ENCODE data around the gene ZNF723.
"Not testable (repeated sequence)": the region's sequence is repeated elsewhere in the genome, so short reads cannot be mapped to it uniquely, and the experiment has no call there.

Gene ZNF723

DNA sequence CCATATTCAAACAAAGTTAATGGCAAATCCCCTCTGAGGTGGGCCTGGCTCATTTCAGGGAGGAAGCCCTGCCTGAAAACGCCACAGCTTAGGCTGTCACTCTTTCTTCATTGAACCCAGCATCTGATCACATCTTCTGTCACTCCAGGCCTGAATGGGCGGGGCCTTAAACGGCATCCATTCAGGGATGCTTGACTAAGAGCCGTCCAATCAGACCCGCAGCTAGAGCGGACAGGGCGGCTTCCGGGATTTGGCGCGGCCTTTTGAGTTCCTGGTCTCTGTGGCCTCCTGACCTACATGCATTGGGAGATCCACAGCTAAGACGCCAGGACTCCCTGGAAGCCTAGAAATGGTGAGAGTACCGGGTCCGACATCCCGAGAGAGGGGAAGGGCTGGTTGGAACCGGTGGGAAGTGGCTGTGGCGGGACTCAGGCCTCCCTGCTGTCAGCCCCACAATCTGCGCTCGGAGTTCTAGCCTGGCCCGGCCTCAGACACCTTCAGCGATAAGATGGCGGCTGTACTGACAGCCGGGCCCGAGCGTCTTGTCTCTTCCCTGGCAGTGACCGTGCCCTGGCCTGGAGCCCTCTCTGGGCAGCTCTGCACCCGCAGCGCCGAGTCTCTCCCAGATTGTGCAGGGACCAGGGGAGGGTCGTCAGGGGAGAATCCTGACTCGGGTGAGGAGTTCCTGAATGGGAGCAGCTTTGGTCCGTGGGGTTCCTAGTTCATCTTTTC is at the start of gene ZNF723:
Gene ZNF723 (plus strand): TSS at position 261 of the 732 bp plus-strand sequence. CDS start 89 bp downstream, at position 350.
- in situ Hi-C loops (cut with MboI; ENCODE audit: low sequenced_read_pairs) = no loop called here

DNA sequence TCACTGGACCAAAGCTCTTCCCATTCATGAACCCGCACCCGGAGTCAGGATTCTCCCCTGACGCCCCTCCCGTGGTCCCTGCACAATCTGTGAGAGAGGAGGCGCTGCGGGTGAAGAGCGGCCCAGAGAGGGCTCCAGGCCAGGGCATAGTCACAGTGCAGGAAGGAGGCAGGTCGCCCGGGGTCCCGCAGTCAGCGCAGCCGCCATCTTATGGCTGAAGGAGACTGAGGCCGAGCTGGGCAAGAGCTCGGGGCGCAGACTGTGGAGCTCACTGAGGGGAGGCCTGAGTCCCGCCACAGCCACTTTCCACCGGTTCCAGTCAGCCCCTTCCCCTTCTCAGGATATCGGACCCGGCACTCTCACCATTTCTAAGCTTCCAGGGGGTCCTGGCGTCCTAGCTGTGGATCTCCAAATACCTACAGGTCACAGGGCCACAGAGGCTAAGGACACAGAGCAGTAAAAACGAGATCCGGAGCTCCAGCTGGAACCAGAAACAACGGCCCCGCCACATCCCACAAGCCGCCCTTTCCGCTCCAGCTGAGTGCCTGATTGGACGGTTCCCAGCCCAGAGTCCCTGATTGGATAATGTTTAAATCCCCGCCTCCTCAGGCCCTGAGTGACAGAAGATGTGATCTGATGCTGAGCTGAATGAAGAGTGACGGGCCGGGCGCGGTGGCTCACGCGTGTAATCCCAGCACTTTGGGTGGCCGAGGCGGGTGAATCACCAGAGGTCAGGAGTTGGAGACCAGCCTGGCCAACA is 48.3 kb upstream of the ZNF723 start, which contains the start of gene ZNF99:
Gene ZNF99 (minus strand): TSS at position 501 of the 760 bp plus-strand sequence. CDS start 135 bp downstream, at position 366.
- in situ Hi-C loops (cut with MboI; ENCODE audit: low sequenced_read_pairs) = no loop called here

GRCh38 chr19:22792863-22793262 is 39.2 kb upstream of the ZNF723 start:
- in situ Hi-C loops (cut with MboI; ENCODE audit: low sequenced_read_pairs) = not testable (repeated sequence)

DNA sequence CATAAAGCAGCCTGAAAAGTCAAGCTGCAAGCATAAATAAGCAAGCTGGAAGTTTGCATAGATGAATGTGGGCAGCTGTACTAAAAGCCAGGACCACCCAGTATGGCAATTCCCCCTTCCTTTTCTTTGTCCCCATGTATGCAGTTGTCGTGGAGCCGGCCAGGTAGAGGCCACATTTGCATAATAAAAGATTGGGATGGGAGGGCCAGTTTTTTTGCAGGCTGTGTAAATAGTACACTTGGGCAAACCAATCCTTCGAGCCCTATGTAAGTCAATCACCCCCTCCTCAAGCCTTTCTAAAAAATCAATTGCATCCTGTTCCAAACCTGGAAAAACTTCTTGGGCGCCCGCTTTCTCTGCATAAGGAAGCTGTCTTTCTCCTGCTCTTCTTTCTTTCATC is 35.1 kb upstream of the ZNF723 start:
- in situ Hi-C loops (cut with MboI; ENCODE audit: low sequenced_read_pairs) = no loop called here

- in situ Hi-C loops (cut with MboI; ENCODE audit: low sequenced_read_pairs) = no loop called here
These were observed 25.7 kb upstream of the ZNF723 start for GRCh38 chr19:22806418-22806817.

DNA sequence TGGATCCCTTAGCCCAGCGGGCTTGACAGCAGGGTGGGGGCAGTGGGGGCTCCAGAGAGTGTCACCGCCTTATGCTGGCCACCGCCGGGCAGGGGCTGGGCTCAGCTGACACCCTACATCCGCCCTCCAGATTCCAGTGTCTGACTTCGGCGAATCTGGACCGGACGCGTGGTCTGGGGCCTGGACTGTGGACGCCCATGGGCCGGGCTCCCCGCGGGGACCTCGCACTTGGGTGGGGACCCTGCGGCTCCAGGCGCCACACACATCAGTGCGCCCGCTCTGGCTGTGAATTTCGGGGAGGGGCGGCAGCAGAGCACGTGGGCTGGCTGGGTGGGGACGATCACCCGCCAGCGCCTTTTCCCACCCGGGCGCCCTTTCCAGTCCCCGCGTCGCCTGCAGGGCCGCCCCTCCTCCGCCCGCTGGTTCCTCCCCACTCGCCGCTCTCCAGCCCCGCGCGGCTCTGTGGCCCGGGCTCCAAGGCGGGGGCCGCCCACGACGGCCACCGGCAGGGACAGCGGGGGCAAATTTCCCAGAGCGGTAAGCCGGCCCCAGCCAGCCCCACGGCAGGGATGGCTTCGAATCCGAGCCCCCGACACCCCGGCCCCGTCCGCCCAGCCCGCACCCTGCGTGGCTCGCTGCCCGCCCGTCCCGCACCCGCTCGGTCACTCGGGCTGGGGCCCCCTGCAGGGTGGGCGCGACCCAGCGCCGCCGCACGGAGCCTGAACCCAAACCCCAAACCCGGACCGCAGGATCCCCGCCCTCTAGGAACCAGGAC is 24.8 kb upstream of the ZNF723 start:
- in situ Hi-C loops (cut with MboI; ENCODE audit: low sequenced_read_pairs) = no loop called here

GRCh38 chr19:22814124-22814523 is 18.0 kb upstream of the ZNF723 start:
- in situ Hi-C loops (cut with MboI; ENCODE audit: low sequenced_read_pairs) = no loop called here

DNA sequence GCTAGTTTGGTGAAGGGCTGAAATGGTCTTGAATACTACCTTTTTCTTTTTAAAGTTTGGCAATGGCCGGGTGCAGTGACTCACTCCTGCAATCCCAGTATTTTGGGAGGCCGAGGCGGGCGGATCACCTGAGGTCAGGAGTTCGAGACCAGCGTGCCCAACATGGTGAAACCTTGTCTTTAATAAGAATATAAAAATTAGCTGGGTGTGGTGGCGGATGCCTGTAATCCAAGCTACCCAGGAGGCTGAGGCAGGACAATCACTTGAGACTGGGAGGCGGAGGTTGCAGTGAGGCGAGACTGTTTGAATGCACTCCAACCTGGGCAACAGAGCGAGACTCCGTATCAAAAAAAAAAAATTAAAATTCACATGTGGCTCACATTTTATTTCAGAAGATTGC is 880 bp upstream of the ZNF723 start:
- in situ Hi-C loops (cut with MboI; ENCODE audit: low sequenced_read_pairs) = no loop called here

DNA sequence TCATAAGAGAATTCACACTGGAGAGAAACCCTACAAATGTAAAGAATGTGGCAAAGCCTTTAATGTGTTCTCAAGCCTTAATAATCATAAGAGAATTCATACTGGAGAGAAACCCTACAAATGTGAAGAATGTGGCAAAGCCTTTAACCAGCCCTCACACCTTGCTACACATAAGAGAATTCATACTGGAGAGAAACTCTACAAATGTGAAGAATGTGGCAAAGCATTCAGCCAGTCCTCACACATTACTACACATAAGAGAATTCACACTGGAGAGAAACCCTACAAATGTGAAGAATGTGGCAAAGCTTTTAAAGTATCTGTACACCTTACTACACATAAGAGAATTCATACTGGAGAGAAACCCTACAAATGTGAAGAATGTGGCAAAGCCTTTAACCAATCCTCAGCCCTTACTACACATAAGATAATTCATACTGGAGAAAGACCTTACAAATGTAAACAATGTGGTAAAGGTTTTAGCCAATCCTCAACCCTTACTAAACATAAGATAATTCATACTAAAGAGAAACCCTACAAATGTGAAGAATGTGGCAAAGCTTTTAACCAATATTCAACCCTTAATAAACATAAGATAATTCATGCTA is 25.7 kb downstream of the ZNF723 start:
- in situ Hi-C loops (cut with MboI; ENCODE audit: low sequenced_read_pairs) = not testable (repeated sequence)

- in situ Hi-C loops (cut with MboI; ENCODE audit: low sequenced_read_pairs) = no loop called here
These were observed 50.7 kb downstream of the ZNF723 start for GRCh38 chr19:22882797-22883196.

GRCh38 chr19:22893855-22894270 is 61.8 kb downstream of the ZNF723 start:
- in situ Hi-C loops (cut with MboI; ENCODE audit: low sequenced_read_pairs) = no loop called here

GRCh38 chr19:22901431-22902130 is 69.5 kb downstream of the ZNF723 start:
- in situ Hi-C loops (cut with MboI; ENCODE audit: low sequenced_read_pairs) = no loop called here

All from hTERT RPE-1 (cell line).